ENCODE measurements around the gene GRIK4. TPM values are rescaled to one million over a fixed set of nuclear protein-coding genes. Genes with fewer than 3 reads are reported as not detected.

GRIK4 gene
- polyA plus RNA-seq, 1 experiment = not detected

DNA sequence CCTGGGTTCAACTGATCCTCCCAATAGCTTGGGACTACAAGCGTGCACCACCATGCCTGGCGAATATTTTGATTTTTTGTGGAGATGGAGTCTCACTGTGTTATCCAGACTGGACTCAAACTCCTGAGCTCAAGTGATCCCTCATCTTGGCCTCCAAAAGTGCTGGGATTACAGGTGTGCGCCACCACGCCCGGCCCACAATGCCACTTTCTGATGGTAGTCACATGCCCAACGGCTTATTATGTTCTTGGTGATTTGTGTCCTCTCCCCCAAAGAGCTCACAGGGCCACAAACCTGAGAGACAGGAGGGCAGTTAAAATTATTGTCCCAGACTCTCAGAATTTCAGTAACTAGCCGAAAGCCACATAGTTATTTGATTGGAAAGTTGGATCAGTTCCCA, 9.6 kb downstream of the GRIK4 start:
- no peaks in the 10 kb centered on the region for H3K36me3 ChIP-seq (ENCODE audit: control insufficient read depth, insufficient read depth, low read length)
- no peak for DNase-seq (ENCODE audit: low read depth)
- TF ChIP-seq, protein P1, sequence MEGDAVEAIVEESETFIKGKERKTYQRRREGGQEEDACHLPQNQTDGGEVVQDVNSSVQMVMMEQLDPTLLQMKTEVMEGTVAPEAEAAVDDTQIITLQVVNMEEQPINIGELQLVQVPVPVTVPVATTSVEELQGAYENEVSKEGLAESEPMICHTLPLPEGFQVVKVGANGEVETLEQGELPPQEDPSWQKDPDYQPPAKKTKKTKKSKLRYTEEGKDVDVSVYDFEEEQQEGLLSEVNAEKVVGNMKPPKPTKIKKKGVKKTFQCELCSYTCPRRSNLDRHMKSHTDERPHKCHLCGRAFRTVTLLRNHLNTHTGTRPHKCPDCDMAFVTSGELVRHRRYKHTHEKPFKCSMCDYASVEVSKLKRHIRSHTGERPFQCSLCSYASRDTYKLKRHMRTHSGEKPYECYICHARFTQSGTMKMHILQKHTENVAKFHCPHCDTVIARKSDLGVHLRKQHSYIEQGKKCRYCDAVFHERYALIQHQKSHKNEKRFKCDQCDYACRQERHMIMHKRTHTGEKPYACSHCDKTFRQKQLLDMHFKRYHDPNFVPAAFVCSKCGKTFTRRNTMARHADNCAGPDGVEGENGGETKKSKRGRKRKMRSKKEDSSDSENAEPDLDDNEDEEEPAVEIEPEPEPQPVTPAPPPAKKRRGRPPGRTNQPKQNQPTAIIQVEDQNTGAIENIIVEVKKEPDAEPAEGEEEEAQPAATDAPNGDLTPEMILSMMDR (IDR thresholded peaks at IDR 0.05; ENCODE audit: insufficient read depth, low read depth, low read length) = no peak
- no peak overlapping the region for H3K4me3 ChIP-seq (ENCODE audit: low read depth, low read length)
- POLR2A ChIA-PET = interaction anchor here (0.5 kb wide), 1 partner anchor 20 kb away, joined by 8 read pairs; no protein-coding TSS in a partner anchor
- CTCF ChIA-PET = interaction anchor here (1.1 kb wide), 1 partner anchor 10 kb away, joined by 3 read pairs; the partner anchor contains the start of gene GRIK4
- H3K27me3 ChIP-seq (ENCODE audit: control insufficient read depth, insufficient read depth, low read length) = peaks cover 2% of the 10 kb centered on the region

DNA sequence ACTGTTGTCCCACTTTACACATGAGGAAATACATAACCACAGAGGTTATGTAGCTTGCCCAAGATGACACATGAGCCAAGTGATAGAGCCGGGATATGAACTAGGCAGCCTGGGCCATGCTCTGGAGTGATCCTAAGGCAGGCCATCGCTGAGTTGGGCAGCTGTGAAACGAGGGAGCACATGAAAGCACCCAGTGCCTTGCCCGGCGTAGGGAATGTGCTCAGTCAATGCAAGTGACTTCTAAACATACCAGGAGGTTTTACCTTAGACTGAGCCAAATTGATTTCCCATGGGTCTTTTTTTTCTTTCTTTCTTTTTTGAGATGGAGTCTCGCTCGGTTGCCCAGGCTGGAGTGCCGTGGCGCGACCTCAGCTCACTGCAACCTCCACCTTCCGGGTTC, 10.5 kb downstream of the GRIK4 start:
- Histone ChIP-seq H3K4me3 (ENCODE audit: low read depth, low read length) (no peak overlapping the region), H3K27me3 (ENCODE audit: control insufficient read depth, insufficient read depth, low read length) (peaks cover 2% of the 10 kb centered on the region), H3K36me3 (ENCODE audit: control insufficient read depth, insufficient read depth, low read length) (no peaks in the 10 kb centered on the region)
- DNase-seq (ENCODE audit: low read depth) = no peak
- ChIA-PET CTCF (interaction anchor here (0.7 kb wide), 1 partner anchor 163 kb away, joined by 3 read pairs; no protein-coding TSS in a partner anchor), POLR2A (no interaction called here)
- TF ChIP-seq, protein P1 (IDR thresholded peaks at IDR 0.05; ENCODE audit: insufficient read depth, low read depth, low read length) = no peak

DNA sequence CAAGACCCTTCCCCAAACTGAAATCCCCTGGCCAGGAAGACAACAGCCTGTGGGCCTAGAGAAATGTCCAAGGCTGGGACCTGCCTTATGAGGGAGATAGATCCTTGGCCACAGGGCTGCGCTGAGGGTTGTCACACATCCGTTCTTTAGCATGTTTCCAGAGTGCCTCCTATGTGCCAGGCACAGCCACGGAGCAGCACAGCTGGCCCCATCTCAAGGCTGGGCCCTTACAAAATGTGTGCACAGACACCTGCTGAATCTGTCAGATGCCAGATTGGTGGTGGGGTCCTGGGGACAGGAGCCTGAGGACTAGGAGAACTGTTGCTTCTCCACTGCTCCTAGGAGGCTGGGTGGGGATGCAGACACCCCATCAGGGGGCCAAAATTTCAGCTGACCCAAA, 11.2 kb downstream of the GRIK4 start:
- CTCF ChIA-PET = interaction anchor here (1.4 kb wide), 1 partner anchor 11 kb away, joined by 4 read pairs; the partner anchor contains the start of gene GRIK4
- POLR2A ChIA-PET = no interaction called here

GRCh38 chr11:120523196-120523595, 11.6 kb downstream of the GRIK4 start:
- CTCF ChIA-PET = interaction anchor here (1.4 kb wide), 1 partner anchor 12 kb away, joined by 4 read pairs; the partner anchor contains the start of gene GRIK4
- no peak overlapping the region for H3K4me3 ChIP-seq (ENCODE audit: low read depth, low read length)

More for the DNA sequence above, 11.2 kb downstream of the GRIK4 start:
- DNase-seq (ENCODE audit: low read depth) = no peak
- TF ChIP-seq, protein P1 (IDR thresholded peaks at IDR 0.05; ENCODE audit: insufficient read depth, low read depth, low read length) = no peak
- Histone ChIP-seq H3K27me3 (ENCODE audit: control insufficient read depth, insufficient read depth, low read length) (peaks cover 2% of the 10 kb centered on the region), H3K4me3 (ENCODE audit: low read depth, low read length) (no peak overlapping the region), H3K36me3 (ENCODE audit: control insufficient read depth, insufficient read depth, low read length) (no peaks in the 10 kb centered on the region)

GRCh38 chr11:120524536-120525085, 13.1 kb downstream of the GRIK4 start:
- peaks cover 5% of the 10 kb centered on the region for H3K27me3 ChIP-seq (ENCODE audit: control insufficient read depth, insufficient read depth, low read length)
- no peak for DNase-seq (ENCODE audit: low read depth)
- CTCF ChIA-PET = no interaction called here

More at GRCh38 chr11:120523196-120523595, 11.6 kb downstream of the GRIK4 start:
- POLR2A ChIA-PET = no interaction called here
- H3K27me3 ChIP-seq (ENCODE audit: control insufficient read depth, insufficient read depth, low read length) = peaks cover 2% of the 10 kb centered on the region
- TF ChIP-seq, protein P1 (IDR thresholded peaks at IDR 0.05; ENCODE audit: insufficient read depth, low read depth, low read length) = no peak
- no peak for DNase-seq (ENCODE audit: low read depth)
- no peaks in the 10 kb centered on the region for H3K36me3 ChIP-seq (ENCODE audit: control insufficient read depth, insufficient read depth, low read length)

More at GRCh38 chr11:120524536-120525085, 13.1 kb downstream of the GRIK4 start:
- POLR2A ChIA-PET = no interaction called here
- no peaks in the 10 kb centered on the region for H3K36me3 ChIP-seq (ENCODE audit: control insufficient read depth, insufficient read depth, low read length)
- TF ChIP-seq, protein P1 (IDR thresholded peaks at IDR 0.05; ENCODE audit: insufficient read depth, low read depth, low read length) = no peak
- no peak overlapping the region for H3K4me3 ChIP-seq (ENCODE audit: low read depth, low read length)

Measured in BJ (cell line).